NCI-H128 (cell line): Measurements from ENCODE around the gene FAM98C.
"Not testable (repeated sequence)": the region's sequence is repeated elsewhere in the genome, so short reads cannot be mapped to it uniquely, and the experiment has no call there.

Source experiments
- DNase-seq: peaks from one replicate; lab custom pipeline; 2025; ENCODE audit not compliant: unreplicated experiment; lab: John Stamatoyannopoulos, UW

Gene FAM98C

DNA sequence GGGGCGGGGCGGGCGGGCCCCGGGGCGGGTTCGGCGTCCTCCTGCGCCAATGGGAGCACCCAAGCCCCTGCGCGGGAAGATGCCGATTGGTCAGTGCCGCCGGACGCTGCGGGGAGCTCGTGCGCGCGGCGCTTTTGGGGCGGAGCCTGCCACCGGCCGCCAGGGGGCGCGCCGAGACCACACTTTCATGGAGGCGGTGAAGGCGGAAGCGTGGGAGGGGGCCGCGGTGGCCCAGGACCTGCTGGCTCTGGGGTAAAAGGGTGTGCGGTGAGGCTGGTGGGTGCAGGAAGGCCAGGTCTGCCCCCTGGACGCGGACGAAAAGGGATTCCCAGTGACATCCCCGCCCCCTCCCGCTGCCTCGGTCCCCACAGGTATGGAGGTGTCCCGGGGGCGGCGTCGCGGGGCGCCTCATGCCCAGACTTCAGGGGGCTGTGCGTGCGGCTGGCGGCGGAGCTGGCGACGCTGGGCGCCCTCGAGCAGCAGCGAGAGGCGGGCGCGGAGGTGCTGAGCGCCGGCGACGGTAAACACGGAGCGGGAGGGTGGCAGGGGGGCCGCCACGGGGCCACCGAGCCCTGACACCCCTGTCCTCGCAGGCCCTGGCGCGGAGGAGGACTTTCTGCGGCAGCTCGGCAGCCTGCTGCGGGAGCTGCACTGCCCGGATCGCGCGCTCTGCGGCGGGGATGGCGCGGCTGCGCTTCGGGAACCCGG is at the start of gene FAM98C:
Gene FAM98C, plus strand, starts transcription at position 127 of the 708 bp plus-strand sequence. Its CDS starts 61 bp downstream, at position 188.
- DNase-seq = peak; percentile 98

DNA sequence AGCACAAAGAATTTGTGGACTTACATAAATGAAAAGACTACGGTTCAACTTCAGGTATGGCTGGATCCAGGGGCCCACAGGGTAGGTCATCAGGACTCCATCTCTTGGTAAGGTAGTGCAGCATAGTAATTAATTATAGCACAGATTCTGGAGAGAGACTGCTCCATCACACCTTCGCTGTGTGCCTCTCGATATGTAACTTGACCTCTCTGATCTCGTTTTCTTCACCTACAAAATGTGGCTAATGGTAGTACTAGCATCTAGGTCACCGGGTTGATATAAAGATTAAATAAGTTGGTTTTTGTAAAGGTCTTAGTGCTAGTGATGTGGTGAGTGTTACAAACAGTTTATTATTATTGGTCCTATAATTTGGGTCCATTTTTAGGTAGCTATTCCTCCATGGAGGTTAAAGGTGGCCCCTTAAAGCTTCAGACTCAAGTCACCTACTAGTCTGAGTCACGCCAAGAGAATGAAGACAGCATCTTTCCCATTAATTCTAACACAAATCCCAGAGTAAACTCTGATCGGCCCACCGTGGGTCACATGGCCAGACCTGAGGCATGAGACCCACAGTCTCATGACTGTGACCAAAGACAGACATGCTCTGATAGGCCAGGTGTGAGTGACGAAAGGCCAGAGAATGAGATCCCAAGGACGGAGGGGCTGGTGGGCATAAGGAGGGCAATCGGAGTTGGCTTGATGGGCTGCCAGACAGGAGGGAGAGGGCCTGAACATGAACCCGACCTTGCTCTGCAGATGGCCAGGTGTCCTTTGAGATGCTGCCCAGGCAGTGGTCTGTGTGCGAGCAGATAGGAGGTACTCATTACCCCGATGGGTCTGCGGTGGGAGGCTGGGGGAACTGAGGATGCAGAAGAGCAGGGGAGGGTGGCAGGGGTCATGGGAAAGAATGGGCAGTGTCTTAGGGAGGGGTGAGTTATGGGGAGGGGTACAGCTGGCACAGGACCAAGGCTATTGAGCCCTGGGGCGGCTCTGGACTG is 46.9 kb upstream of the FAM98C start:
- DNase-seq = no peak

DNA sequence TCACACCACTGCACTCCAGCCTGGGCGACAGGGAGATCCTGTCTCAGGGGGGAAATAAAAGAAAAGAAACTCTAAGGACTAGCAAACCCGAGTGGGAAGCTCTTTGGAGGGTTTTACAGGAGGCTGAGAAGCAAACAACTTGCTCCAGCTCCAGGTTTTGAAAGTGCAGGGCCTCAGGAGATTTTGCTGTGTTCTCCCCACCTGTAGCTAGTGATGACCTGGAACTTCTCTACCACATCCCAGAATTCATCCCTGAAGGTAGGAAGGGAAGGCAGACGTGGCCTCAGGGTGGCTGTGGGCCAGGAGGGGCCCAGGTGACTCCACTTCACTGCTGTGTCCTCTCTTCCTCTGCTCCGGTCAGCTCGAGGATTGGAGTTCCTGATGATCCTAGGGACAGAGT is 44.8 kb upstream of the FAM98C start:
- no peak for DNase-seq

DNA sequence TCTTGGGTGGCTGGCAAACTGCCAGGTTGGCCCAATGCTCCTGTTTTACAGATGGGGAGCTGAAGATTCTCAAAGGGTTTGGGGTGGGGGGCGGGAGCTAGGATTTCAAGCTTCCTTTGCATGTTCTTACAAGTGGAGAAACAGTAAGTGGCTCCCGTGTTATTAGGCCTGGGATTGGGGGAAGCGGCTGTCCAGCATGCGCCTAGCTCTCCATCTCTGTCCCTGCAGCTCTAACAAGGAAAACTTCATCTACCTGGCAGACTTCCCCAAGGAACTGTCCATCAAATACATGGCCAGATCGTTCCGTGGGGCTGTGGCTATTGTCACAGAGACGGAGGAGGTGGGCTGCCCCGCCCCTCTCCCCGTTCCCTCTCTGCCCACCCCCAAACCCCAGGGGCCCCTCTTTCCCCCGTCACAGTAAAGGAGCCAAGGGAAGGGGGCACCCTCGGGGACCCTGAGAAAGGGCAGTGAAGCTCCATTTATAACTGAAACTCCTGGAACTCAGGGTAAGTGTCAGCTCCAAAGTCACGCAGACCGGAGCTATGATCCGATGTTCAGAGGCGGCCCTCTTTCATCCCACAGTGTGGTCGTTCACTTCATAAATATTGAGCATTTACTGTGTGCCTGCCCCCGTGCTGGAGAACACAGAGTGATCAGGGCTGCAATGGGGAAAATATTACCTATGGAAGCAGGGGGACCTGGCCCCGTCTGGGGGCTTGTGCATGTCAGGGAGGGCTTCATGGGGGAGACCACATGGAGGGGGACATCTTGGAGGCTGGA is 43.5 kb upstream of the FAM98C start:
- no peak for DNase-seq

DNA sequence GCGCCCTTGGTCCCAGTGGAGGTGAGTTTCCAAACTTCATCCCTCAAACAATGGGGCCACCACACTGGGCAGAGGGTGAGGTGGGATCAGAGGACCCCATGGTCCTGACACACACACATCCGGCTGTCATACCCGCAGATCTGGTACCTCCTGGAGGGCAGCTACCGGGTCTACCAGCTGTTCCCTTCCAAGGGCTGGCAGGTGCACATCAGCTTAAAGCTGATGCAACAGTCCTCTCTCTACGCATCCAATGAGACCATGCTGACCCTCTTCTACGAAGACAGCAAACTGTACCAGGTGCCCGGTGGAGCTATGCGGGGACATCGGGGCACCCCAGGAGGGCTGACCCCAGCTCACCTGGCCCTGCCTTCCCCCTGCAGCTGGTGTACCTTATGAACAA is 42.5 kb upstream of the FAM98C start:
- DNase-seq = no peak

DNA sequence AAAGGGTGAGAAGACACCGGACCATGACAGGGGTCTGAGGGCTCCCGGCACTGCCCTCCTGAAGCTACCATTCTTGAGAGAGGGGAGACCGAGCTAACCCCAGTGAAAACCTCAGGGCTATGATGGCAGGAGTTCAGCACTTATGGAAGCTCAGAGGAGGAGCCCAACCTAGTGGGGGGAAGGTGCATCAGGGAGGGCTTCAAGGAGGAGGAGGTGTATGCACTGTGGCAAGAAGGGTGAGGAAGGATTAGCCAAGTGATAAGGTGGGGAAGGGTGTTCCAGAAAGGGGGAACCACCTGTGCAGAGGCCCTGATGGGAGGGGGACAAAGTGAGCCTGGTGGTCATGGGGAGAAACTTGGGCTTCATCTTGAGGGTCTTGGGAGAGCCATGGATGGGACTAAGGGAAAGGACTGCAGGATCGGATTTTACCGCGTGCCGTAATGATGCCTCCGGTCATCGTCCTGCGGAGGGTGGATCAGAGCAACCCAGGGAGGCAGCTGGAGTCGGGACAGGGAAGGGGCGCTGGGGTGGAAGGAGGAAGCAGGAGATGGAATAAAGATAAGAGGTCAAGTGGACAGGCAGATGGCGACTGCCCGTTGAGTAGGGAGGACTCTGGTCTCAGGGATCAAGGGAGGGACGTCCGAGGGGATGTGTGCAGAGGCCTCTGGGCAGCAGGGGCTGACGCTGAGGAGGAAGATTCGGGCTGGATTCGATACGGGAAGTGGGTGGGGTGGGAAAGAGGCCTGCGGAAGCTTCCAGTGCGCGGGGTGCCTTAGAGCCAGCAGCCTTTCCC is 41.9 kb upstream of the FAM98C start:
- DNase-seq = no peak

DNA sequence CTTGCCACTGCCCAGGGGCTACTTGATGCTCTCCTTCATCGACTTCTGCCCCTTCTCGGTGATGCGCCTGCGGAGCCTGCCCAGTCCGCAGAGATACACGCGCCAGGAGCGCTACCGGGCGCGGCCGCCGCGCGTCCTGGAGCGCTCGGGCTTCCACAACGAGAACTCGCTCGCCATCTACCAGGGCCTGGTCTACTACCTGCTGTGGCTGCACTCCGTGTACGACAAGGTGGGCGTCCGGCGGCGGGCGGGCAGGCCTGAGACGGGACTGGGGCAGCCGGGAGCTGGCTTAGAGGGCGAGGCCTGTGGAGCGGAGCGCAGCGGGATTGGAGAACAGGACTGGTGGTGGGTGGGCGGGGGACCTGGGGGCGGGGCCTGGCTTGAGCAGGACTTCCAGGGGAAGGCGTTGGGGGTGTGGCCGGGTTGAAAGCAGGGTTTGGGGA is 41.2 kb upstream of the FAM98C start:
- peak; percentile 66 for DNase-seq

DNA sequence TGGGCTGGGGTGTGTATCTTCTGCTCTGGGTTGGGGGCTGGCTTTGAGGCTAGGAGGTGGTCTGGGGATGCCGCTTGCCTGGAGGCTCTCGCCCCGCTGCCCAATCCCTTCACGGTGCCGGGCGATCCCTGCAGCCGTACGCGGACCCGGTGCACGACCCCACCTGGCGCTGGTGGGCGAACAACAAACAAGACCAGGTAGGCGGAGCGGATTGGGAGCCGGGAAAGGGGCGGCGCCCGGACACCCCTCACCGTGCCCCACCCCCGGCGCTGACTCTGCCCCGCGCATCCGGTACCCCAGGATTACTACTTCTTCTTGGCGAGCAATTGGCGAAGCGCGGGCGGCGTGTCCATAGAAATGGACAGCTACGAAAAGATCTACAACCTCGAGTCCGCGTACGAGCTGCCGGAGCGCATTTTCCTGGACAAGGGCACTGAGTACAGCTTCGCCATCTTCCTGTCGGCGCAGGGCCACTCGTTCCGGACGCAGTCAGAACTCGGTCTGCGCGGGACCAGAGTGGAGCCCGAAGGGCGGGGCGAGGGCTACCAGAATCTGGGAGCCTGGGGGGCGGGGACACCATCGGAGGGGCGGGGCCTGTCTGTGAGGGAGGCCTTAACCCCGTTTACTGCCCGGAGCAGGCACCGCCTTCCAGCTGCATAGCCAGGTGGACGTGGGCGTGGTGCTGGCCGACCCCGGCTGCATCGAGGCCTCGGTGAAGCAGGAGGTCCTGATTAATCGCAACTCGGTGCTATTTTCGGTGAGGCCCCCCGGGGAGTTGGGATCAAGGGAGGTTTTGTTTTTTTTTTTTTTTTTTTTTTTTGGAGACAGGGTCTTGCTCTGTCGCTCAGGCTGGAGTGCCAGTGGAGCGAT is 40.6 kb upstream of the FAM98C start:
- DNase-seq = peak; percentile 64

DNA sequence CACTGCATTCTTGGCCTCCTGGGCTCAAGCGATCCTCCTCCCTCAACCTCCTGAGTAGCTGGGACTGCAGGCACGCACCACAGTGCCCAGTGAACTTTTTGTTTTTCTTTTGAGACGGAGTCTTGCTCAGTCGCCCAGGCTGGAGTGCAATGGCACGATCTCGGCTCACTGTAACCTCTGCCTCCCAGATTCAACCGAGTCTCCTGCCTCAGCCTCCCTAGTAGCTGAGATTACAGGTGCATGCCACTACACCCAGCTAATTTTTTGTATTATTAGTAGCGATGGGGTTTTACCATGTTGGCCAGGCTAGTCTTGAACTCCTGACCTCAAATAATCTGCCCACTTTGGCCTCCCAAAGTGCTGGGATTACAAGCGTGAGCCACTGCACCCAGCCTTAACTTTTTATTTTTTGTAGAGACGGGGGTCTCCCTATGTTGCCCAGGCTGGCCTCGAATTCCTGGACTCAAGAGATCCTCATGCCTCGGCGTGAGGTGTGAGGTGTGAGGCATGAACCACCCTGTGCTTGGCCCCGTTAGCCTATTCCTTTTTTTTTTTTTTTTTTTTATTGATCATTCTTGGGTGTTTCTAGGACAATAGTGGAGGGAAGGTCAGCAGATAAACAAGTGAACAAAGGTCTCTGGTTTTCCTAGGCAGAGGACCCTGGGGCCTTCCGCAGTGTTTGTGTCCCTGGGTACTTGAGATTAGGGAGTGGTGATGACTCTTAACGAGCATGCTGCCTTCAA is 39.8 kb upstream of the FAM98C start:
- not testable (repeated sequence) for DNase-seq

DNA sequence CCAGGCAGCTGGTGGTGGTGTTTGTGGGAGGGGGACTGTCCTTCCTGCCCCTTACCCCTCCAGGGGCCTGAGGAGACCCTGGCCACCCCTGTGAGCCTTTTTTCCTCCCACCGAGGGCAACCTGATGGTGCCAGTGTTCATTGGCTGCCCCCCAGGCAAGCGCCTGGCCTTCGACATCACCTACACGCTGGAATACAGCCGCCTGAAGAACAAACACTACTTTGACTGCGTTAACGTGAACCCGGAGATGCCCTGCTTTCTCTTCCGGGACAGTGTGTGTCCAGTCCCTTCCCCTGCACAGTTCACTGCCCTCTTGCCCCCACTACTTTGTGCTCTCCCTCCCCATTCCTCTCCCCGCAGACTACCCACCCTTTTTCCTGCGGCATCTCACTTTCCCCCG is 35.9 kb upstream of the FAM98C start:
- DNase-seq = no peak

DNA sequence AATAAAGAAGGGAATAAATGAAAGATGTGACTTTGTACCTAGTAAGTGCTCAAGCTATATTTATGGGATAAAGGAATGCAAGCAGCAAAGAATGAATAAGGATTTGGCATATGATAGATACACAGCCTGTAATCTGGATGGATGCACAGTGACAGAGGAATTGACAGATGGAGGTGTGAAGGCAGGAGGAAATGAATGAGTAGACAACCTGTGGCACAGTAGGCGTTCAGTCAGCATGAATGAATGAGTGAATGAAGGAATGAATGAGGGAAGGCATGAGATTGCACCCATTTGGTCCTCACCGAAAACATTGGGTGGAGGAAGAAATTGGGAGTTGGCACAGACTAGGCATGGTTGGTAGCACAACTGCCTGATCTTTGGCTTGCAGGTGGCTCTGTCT is 33.3 kb upstream of the FAM98C start:
- no peak for DNase-seq

DNA sequence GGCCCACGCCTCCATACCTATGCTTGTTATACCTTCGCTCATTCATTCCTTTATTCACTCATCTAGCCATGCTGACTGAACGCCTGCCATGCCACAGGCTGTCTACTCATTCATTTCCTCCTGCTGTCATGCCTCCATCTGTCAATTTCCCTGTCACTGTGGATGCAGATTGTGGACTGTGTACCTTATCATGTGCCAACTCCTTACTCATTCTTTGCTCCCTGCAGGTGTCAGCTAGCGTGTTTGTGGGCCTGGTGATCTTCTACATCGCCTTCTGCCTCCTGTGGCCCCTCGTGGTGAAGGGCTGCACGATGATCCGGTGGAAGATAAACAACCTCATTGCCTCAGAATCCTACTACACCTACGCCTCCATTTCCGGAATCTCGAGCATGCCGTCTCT is 32.6 kb upstream of the FAM98C start:
- no peak for DNase-seq

DNA sequence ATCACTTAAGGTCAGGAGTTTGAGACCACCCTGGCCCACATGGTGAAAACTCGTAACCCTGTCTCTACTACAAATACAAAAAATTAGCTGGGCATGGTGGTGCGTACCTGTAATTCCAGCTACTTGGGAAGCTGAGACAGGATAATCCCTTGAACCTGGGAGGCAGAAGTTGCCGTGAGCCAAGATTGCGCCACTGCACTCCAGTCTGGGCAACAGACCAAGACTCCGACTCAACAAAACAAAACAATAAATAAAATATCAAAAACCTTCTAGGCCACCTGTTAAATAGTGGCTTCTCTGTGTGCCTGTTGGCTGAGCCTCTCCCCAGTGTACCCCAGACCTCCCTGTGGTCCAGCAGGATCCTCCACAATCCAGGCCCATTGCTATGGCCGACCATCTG is 31.8 kb upstream of the FAM98C start:
- DNase-seq = no peak

DNA sequence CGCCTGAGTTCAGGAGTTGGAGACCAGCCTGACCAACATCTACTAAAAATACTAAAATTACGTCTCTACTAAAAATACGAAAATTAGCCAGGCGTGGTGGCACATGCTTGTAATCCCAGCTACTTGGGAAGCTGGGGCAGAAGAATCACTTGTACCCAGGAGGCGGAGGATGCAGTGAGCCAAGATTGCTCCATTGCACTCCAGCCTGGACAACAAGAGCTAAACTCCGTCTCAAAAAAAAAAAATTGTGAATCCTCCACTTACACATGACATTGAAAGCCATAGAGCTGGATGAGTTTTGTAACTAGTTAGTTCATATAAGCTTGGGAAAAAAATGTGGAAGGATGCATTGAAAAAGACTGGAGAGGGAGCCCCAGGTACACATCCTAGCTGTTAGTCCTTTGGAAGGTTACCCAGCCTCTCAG is 29.0 kb upstream of the FAM98C start:
- no peak for DNase-seq

DNA sequence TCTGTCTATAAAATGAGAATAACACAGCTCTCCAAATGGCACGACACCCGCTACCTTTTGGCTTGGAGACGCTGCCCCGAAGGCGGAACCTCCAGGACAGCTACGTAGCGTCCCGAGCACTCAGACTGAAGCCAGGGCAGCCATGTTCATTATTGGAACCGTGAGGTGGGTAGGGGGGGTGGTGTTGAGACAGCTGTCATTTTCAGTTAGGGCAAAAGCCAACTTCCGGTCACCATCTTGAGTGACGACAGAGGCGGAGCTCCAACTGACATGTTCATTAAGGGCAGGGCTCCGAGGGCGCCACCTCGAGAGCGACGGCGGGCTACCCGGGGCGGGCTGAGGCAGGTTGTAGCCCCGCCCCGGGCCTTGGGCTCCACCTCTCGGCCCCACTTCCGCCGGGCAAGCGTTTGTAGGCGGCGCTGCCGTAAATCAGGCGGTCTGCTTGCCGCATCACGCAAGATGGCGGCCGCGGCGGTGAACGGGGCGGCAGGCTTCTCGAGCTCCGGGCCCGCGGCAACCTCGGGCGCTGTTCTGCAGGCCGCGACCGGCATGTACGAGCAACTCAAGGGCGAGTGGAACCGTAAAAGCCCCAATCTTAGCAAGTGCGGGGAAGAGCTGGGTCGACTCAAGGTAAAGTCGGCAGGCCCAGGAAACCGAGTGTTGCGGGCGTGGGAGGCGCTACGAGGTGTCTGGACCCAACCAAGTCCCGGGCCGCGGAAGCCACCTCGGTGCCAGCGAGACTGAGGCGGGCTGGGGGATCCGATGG is 28.4 kb upstream of the FAM98C start, which contains the start of gene PSMD8:
Gene PSMD8, plus strand, starts transcription at position 240 of the 766 bp plus-strand sequence. Its CDS starts 31 bp downstream, at position 271.
- DNase-seq = peak; percentile 98

DNA sequence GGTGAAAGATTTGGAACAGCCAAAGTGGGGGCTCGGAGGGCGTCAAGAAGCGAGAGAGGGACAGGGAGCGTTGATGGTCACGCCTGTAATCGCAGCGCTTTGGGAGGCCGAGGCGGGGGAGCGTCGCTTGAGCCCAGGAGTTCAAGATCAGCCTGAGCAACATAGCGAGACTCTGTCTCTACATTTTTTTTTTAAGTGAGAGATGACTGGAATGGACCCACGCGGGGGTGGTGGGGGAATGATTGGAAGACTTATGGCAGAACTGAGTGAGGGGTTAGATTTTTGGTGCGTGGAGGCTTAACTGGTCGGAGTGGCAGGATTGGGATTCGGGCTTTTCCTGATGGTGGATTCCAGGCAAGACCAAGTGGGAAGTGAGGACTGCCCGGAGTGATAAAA is 27.8 kb upstream of the FAM98C start:
- no peak for DNase-seq

DNA sequence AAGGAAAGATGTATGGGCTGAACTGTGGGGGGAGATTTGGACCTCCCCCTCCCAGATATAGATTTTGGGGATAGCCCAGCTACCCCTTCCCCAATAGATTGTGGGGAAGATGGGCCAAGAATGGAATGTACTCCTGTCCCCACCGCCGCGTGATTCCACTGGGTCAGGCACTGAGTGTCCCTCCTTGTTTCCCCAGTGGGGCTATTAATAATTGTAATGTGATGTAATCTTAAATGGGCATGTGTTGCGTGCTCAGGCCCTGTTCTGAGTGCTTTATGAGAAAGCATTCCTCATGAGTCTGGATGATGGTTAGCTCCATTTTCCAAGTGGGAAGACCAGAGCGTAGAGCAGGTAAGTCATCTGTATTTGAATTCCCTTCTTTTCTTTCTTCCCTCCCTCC is 27.1 kb upstream of the FAM98C start:
- DNase-seq = no peak

DNA sequence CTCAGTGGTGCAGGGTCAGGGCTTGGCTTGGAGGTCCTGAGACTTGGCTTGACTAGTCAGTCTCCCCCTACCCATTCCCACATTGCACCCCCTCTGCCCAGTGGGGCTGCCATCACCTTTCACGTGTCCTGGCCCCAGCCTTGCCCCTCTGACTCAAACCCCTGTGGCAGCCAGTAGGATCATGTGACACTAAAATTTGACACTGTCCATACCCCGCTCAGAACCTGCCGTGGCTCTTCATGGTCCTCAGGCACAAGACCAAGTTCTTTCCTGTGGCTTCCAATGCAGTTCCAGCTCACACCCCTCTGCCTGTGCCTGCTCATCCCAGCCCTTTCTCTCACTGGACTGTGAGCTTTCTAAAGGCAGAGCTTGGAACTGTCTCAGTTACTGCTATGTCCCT is 26.3 kb upstream of the FAM98C start:
- no peak for DNase-seq
